ENCODE measurements around the gene UNC45B. TPM values are rescaled to one million over a fixed set of nuclear protein-coding genes. Genes with fewer than 3 reads are reported as not detected.

The UNC45B gene
- polyA plus RNA-seq, 1 donor from 2014 or later = not detected

GRCh38 chr17:35164716-35165115 lies 17.1 kb downstream of the UNC45B start:
- no peak for TF ChIP-seq EZH2 (IDR thresholded peaks at IDR 0.05; ENCODE audit: borderline replicate concordance, insufficient read depth, low read length, poor library complexity, severe bottlenecking)
- no peaks in the 10 kb centered on the region for H3F3A ChIP-seq (ENCODE audit: insufficient read depth, low read length, poor library complexity, severe bottlenecking)
- no peaks in the 10 kb centered on the region for H3K79me2 ChIP-seq (replicated peaks; ENCODE audit: insufficient read depth, low read length)
- no peaks in the 10 kb centered on the region for H3K9me2 ChIP-seq (ENCODE audit: insufficient read depth, low read length)
- no peaks in the 10 kb centered on the region for H3K36me3 ChIP-seq (ENCODE audit: insufficient read depth, low read length)
- no peaks in the 10 kb centered on the region for H3K9me3 ChIP-seq (ENCODE audit: low read length)
- no peaks in the 10 kb centered on the region for H3K27me3 ChIP-seq (ENCODE audit: insufficient read depth, low read depth, low read length)
- H3K4me2 ChIP-seq (ENCODE audit: low read length) = no peak overlapping the region
- H3K27ac ChIP-seq (ENCODE audit: low read length) = no peak overlapping the region
- no peak overlapping the region for H3K4me3 ChIP-seq (ENCODE audit: low read length)
- no peak overlapping the region for H2AFZ ChIP-seq (ENCODE audit: low read depth, low read length)
- H3K9ac ChIP-seq (ENCODE audit: low read length) = no peak overlapping the region
- no peaks in the 10 kb centered on the region for H4K20me1 ChIP-seq (ENCODE audit: insufficient read depth)

- no peaks in the 10 kb centered on the region for H3F3A ChIP-seq (ENCODE audit: insufficient read depth, low read length, poor library complexity, severe bottlenecking)
- H3K4me3 ChIP-seq (ENCODE audit: low read length) = no peak overlapping the region
- no peak overlapping the region for H3K4me2 ChIP-seq (ENCODE audit: low read length)
- H3K9me2 ChIP-seq (ENCODE audit: insufficient read depth, low read length) = no peaks in the 10 kb centered on the region
- no peak for TF ChIP-seq RAD21 (conservative IDR thresholded peaks at IDR 0.05)
- no peak for TF ChIP-seq CTCF (IDR thresholded peaks at IDR 0.05; ENCODE audit: poor library complexity, severe bottlenecking)
- no peak for TF ChIP-seq SMC3 (conservative IDR thresholded peaks at IDR 0.05; ENCODE audit: poor library complexity)
- TF ChIP-seq, protein P1, sequence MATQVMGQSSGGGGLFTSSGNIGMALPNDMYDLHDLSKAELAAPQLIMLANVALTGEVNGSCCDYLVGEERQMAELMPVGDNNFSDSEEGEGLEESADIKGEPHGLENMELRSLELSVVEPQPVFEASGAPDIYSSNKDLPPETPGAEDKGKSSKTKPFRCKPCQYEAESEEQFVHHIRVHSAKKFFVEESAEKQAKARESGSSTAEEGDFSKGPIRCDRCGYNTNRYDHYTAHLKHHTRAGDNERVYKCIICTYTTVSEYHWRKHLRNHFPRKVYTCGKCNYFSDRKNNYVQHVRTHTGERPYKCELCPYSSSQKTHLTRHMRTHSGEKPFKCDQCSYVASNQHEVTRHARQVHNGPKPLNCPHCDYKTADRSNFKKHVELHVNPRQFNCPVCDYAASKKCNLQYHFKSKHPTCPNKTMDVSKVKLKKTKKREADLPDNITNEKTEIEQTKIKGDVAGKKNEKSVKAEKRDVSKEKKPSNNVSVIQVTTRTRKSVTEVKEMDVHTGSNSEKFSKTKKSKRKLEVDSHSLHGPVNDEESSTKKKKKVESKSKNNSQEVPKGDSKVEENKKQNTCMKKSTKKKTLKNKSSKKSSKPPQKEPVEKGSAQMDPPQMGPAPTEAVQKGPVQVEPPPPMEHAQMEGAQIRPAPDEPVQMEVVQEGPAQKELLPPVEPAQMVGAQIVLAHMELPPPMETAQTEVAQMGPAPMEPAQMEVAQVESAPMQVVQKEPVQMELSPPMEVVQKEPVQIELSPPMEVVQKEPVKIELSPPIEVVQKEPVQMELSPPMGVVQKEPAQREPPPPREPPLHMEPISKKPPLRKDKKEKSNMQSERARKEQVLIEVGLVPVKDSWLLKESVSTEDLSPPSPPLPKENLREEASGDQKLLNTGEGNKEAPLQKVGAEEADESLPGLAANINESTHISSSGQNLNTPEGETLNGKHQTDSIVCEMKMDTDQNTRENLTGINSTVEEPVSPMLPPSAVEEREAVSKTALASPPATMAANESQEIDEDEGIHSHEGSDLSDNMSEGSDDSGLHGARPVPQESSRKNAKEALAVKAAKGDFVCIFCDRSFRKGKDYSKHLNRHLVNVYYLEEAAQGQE (IDR thresholded peaks at IDR 0.05; ENCODE audit: borderline replicate concordance) = no peak
- no peak for TF ChIP-seq EZH2 (IDR thresholded peaks at IDR 0.05; ENCODE audit: borderline replicate concordance, insufficient read depth, low read length, poor library complexity, severe bottlenecking)
- no peak for TF ChIP-seq TAF1 (IDR thresholded peaks at IDR 0.05; ENCODE audit: low read depth)
- no peak for TF ChIP-seq MXI1 (conservative IDR thresholded peaks at IDR 0.05; ENCODE audit: poor library complexity, severe bottlenecking)
- no peak for TF ChIP-seq EP300 (conservative IDR thresholded peaks at IDR 0.05; ENCODE audit: poor library complexity, severe bottlenecking)
- no peak for TF ChIP-seq POLR2AphosphoS5 (IDR thresholded peaks at IDR 0.05)
- no peak overlapping the region for H2AFZ ChIP-seq (ENCODE audit: low read depth, low read length)
- no peak overlapping the region for H3K27ac ChIP-seq (ENCODE audit: low read length)
- no peaks in the 10 kb centered on the region for H3K36me3 ChIP-seq (ENCODE audit: insufficient read depth, low read length)
- no peaks in the 10 kb centered on the region for H3K27me3 ChIP-seq (ENCODE audit: insufficient read depth, low read depth, low read length)
- no peaks in the 10 kb centered on the region for H4K20me1 ChIP-seq (ENCODE audit: insufficient read depth)
- no peak overlapping the region for H3K9ac ChIP-seq (ENCODE audit: low read length)
- no peaks in the 10 kb centered on the region for H3K9me3 ChIP-seq (ENCODE audit: low read length)
- no peaks in the 10 kb centered on the region for H3K79me2 ChIP-seq (replicated peaks; ENCODE audit: insufficient read depth, low read length)
These were observed 18.9 kb downstream of the UNC45B start for GRCh38 chr17:35166526-35166925.

DNA sequence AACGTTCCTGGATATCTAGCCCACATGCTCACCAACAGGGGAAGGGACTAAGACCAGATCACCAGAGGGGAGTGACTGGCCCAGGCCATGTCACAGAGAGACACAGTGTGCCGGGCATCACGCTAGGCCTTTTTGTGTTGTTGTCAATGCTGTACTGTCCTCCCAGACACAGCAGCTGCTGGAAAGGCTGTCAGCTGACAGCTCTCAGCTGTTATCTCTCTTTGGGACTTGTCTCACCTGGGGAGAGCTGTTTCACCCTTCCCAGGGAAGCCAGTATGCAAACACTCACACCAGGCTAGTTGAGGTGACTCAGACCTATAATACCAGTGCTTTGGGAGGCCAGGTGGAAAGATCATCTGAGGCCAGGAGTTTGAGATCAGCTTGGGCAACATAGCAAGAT lies 19.4 kb downstream of the UNC45B start:
- Histone ChIP-seq H3K27ac (ENCODE audit: low read length) (no peak overlapping the region), H3K9me2 (ENCODE audit: insufficient read depth, low read length) (no peaks in the 10 kb centered on the region), H3K79me2 (replicated peaks; ENCODE audit: insufficient read depth, low read length) (no peaks in the 10 kb centered on the region), H4K20me1 (ENCODE audit: insufficient read depth) (no peaks in the 10 kb centered on the region), H3K9ac (ENCODE audit: low read length) (no peak overlapping the region), H3K36me3 (ENCODE audit: insufficient read depth, low read length) (no peaks in the 10 kb centered on the region), H3K9me3 (ENCODE audit: low read length) (no peaks in the 10 kb centered on the region), H3K4me2 (ENCODE audit: low read length) (no peak overlapping the region), H3K27me3 (ENCODE audit: insufficient read depth, low read depth, low read length) (no peaks in the 10 kb centered on the region), H3F3A (ENCODE audit: insufficient read depth, low read length, poor library complexity, severe bottlenecking) (no peaks in the 10 kb centered on the region), H2AFZ (ENCODE audit: low read depth, low read length) (no peak overlapping the region), H3K4me3 (ENCODE audit: low read length) (no peak overlapping the region)
- TF ChIP-seq POLR2AphosphoS5 (IDR thresholded peaks at IDR 0.05) (no peak), EZH2 (IDR thresholded peaks at IDR 0.05; ENCODE audit: borderline replicate concordance, insufficient read depth, low read length, poor library complexity, severe bottlenecking) (no peak), SMC3 (conservative IDR thresholded peaks at IDR 0.05; ENCODE audit: poor library complexity) (no peak), EP300 (conservative IDR thresholded peaks at IDR 0.05; ENCODE audit: poor library complexity, severe bottlenecking) (no peak), TAF1 (IDR thresholded peaks at IDR 0.05; ENCODE audit: low read depth) (no peak), RAD21 (conservative IDR thresholded peaks at IDR 0.05) (no peak), MXI1 (conservative IDR thresholded peaks at IDR 0.05; ENCODE audit: poor library complexity, severe bottlenecking) (no peak), CTCF (IDR thresholded peaks at IDR 0.05; ENCODE audit: poor library complexity, severe bottlenecking) (no peak)
- TF ChIP-seq, protein P1 (IDR thresholded peaks at IDR 0.05; ENCODE audit: borderline replicate concordance) = no peak
